ENCODE data around the gene CDK4. TPM values are rescaled to one million over a fixed set of nuclear protein-coding genes. Genes with fewer than 3 reads are reported as not detected.

Gene CDK4
- total and polyA plus RNA-seq, 2 donors from 2014 or later: 69.1 to 118 TPM

- Histone ChIP-seq H3K4me1 (ENCODE audit: control insufficient read depth in 2 of 3, insufficient read depth in 2 of 3, low read depth in 1 of 3, low read length in 3 of 3) (peaks cover 0 to 10% (median 9%) of the 10 kb centered on the region in 3 donors), H3K27ac (ENCODE audit: low read depth in 2 of 2, low read length in 2 of 2) (no peak overlapping the region), H3K9ac (ENCODE audit: low read length in 3 of 3) (no peak overlapping the region), H3K27me3 (ENCODE audit: control insufficient read depth, insufficient read depth, low read length) (peaks cover 20% of the 10 kb centered on the region), H3K4me3 (ENCODE audit: low read length in 3 of 3) (no peak overlapping the region), H3K36me3 (ENCODE audit: control insufficient read depth in 2 of 3, insufficient read depth in 3 of 3, low read length in 3 of 3) (no peaks in the 10 kb centered on the region), H3K9me3 (ENCODE audit: control insufficient read depth in 2 of 3, insufficient read depth in 1 of 3, low read length in 3 of 3) (no peaks in the 10 kb centered on the region)
- no peak for DNase-seq
- FAIRE-seq: no peak
- no peak for TF ChIP-seq CTCF (IDR thresholded peaks at IDR 0.05; ENCODE audit: borderline replicate concordance, extremely low read depth, insufficient read depth)
- intact Hi-C loops (cut with DNase I): no loop called here
Measured at GRCh38 chr12:57740656-57741412, 11.3 kb downstream of the CDK4 start.

- Histone ChIP-seq H3K4me3 (ENCODE audit: low read length in 3 of 3) (no peak overlapping the region), H3K9ac (ENCODE audit: low read length in 3 of 3) (no peak overlapping the region), H3K9me3 (ENCODE audit: control insufficient read depth in 2 of 3, insufficient read depth in 1 of 3, low read length in 3 of 3) (no peaks in the 10 kb centered on the region), H3K4me1 (ENCODE audit: control insufficient read depth in 2 of 3, insufficient read depth in 2 of 3, low read depth in 1 of 3, low read length in 3 of 3) (peaks cover 0 to 7% (median 4%) of the 10 kb centered on the region in 3 donors), H3K36me3 (ENCODE audit: control insufficient read depth in 2 of 3, insufficient read depth in 3 of 3, low read length in 3 of 3) (no peaks in the 10 kb centered on the region), H3K27ac (ENCODE audit: low read depth in 2 of 2, low read length in 2 of 2) (no peak overlapping the region), H3K27me3 (ENCODE audit: control insufficient read depth, insufficient read depth, low read length) (peaks cover 28% of the 10 kb centered on the region)
- intact Hi-C loops (cut with DNase I): no loop called here
- no peak for TF ChIP-seq CTCF (IDR thresholded peaks at IDR 0.05; ENCODE audit: borderline replicate concordance, extremely low read depth, insufficient read depth)
- no peak for FAIRE-seq
- DNase-seq: no peak
Measured at GRCh38 chr12:57739914-57740538, 12.1 kb downstream of the CDK4 start.

GRCh38 chr12:57739387-57739786, 12.7 kb downstream of the CDK4 start:
- no peak for TF ChIP-seq CTCF (IDR thresholded peaks at IDR 0.05; ENCODE audit: borderline replicate concordance, extremely low read depth, insufficient read depth)
- Histone ChIP-seq H3K27ac (ENCODE audit: low read depth in 2 of 2, low read length in 2 of 2) (no peak overlapping the region), H3K4me3 (ENCODE audit: low read length in 3 of 3) (no peak overlapping the region), H3K36me3 (ENCODE audit: control insufficient read depth in 2 of 3, insufficient read depth in 3 of 3, low read length in 3 of 3) (no peaks in the 10 kb centered on the region), H3K4me1 (ENCODE audit: control insufficient read depth in 2 of 3, insufficient read depth in 2 of 3, low read depth in 1 of 3, low read length in 3 of 3) (peaks cover 0 to 7% (median 4%) of the 10 kb centered on the region in 3 donors), H3K9me3 (ENCODE audit: control insufficient read depth in 2 of 3, insufficient read depth in 1 of 3, low read length in 3 of 3) (no peaks in the 10 kb centered on the region), H3K27me3 (ENCODE audit: control insufficient read depth, insufficient read depth, low read length) (peaks cover 34% of the 10 kb centered on the region), H3K9ac (ENCODE audit: low read length in 3 of 3) (no peak overlapping the region)
- intact Hi-C loops (cut with DNase I): no loop called here
- FAIRE-seq (no peak), DNase-seq (no peak)
